RWPE1 (cell line): ENCODE data around the gene IRAG1.

Source experiments
- CTCF ChIA-PET: fragments of 350-600 bp; sonication (Branson Sonifier 250); formaldehyde crosslinking; extraction: SDS; loops from one replicate; lab custom pipeline; 2021; lab: Yijun Ruan, JAX
- POLR2A ChIA-PET: fragments of 400-600 bp; formaldehyde crosslinking; extraction: SDS; loops from one replicate; lab custom pipeline; 2020; ENCODE audit warnings: antibody characterized with exemption; ENCODE audit not compliant: low non-redundant PET; lab: Yijun Ruan, JAX
- DNase-seq: peaks from one replicate; pipeline ENCODE4 v3.0.0; 2012; ENCODE audit warnings: low spot score
- H3K27ac ChIP-seq: fragments of 450-650 bp; 2 replicates; pipeline ENCODE4 v1.5.1; 2017
- TF ChIP-seq, protein P1 (sequence below): fragments of 450-650 bp; conservative IDR thresholded peaks from 2 replicates; pipeline ENCODE4 v1.5.1; 2017; ENCODE audit warnings: low read depth, mild to moderate bottlenecking

IRAG1 gene

DNA sequence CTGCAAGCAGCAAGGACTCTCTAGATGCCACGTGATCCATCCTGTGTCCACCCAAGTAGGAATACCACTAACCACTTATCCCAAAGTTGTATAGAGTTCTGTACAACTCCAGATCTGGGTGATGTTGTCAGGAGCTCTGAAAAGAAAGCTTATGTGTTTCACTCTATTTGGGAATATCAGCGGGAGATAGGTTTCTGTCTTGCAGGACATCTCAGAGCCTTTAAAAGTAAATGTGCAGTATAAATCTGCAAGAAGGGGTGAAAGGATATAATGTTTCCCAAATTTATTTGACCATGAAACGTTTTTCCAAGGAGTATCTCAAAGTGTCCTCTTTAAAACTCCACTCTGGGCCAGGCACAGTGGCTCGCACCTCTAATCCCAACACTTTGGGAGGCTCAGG, 13.9 kb downstream of the IRAG1 start:
- CTCF ChIA-PET = no interaction called here
- POLR2A ChIA-PET = no interaction called here
- TF ChIP-seq, protein P1, sequence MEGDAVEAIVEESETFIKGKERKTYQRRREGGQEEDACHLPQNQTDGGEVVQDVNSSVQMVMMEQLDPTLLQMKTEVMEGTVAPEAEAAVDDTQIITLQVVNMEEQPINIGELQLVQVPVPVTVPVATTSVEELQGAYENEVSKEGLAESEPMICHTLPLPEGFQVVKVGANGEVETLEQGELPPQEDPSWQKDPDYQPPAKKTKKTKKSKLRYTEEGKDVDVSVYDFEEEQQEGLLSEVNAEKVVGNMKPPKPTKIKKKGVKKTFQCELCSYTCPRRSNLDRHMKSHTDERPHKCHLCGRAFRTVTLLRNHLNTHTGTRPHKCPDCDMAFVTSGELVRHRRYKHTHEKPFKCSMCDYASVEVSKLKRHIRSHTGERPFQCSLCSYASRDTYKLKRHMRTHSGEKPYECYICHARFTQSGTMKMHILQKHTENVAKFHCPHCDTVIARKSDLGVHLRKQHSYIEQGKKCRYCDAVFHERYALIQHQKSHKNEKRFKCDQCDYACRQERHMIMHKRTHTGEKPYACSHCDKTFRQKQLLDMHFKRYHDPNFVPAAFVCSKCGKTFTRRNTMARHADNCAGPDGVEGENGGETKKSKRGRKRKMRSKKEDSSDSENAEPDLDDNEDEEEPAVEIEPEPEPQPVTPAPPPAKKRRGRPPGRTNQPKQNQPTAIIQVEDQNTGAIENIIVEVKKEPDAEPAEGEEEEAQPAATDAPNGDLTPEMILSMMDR = no peak
- DNase-seq = no peak
- no peak overlapping the region for H3K27ac ChIP-seq

DNA sequence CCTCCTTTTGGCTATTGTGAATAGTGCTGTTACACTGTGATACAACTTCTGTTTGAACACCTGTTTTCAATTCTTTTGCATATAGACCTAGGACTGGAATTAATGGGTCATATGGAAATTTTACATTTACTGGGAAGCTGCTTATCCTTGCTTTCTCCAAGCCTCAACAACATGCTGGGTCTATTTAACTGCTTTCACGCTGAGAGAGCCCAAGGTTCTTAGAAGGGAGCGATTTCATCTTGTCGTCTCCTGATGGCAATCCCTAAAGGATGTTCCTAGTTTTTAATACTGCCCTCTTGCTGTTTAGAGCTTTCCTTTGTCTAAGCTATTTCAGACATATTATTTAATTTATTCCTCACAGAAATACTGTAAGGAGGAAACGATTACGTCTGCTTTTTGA, 15.5 kb downstream of the IRAG1 start:
- TF ChIP-seq, protein P1 = no peak
- DNase-seq = no peak
- CTCF ChIA-PET = no interaction called here
- no peak overlapping the region for H3K27ac ChIP-seq
- POLR2A ChIA-PET = no interaction called here

DNA sequence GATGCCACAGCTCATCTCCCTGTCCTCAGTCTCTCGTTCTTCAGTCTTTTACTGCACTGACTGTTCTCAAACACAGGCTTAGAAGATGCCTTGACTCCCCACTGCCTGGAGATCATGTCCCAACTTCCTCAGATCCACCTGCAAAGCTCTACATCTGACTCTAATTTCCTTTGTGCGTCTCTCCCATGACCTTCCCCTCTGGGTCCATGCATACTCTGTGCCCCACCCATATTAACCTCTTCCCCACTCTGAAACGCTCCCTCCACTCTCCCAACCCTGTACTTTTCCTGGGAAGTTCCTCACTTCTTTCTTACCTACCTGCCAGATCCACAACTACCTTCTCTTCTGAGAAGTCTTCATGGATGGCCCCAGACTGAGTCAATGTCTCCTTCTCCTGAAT, 16.6 kb downstream of the IRAG1 start:
- TF ChIP-seq, protein P1 = no peak
- no peak overlapping the region for H3K27ac ChIP-seq
- ChIA-PET POLR2A (no interaction called here), CTCF (no interaction called here)
- DNase-seq = no peak

DNA sequence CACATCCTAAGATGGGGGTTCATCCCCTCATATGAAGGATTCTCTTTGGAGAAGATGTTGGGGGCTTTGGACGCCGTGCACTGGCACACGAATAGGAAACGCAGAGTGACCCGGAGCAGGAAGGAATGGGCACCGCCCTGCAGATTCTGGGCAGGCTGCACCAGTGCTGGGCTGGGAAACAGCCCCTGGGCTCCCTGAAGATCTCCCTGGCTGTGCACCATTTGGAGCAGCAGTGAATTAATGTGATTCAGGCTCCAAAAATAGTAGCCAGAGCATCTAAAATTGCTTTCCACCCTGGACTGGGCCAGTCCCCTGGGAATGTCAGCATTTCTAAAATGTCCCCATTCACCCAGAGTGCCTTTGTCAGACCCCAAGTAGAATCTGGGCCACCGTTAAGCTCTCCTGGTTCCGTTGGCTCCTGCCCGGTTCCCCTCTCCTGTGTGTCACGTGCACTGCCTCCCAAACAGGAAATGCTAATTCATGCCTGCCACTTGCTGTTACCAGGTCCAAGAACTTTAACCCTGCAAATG, 18.6 kb downstream of the IRAG1 start:
- DNase-seq = no peak
- ChIA-PET POLR2A (no interaction called here), CTCF (no interaction called here)
- H3K27ac ChIP-seq = no peak overlapping the region
- TF ChIP-seq, protein P1 = no peak

DNA sequence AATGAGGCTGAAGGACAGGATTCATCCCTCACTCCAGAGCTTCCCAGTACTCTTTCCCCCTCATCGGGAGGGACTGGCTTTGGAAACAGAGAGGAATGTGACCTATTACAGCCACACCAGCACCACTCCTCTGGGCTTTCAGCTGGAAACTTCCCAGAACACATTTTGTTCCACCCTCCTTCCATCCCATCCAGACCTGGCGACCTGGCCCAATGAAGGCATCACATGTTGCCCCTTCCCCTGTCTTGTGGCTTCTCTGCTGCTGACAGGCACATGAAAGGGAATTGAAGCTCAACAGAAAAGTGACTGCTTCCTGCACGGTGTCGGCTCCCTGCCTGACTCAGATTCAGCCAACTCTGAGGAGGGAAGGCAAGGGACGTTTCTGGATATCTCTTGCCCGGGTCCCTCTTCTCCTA, 19.1 kb downstream of the IRAG1 start:
- no peak overlapping the region for H3K27ac ChIP-seq
- DNase-seq = no peak
- CTCF ChIA-PET = interaction anchor here (0.6 kb wide), 1 partner anchor 9 kb away, joined by 3 read pairs; no protein-coding TSS in a partner anchor
- TF ChIP-seq, protein P1 = no peak
- POLR2A ChIA-PET = no interaction called here

DNA sequence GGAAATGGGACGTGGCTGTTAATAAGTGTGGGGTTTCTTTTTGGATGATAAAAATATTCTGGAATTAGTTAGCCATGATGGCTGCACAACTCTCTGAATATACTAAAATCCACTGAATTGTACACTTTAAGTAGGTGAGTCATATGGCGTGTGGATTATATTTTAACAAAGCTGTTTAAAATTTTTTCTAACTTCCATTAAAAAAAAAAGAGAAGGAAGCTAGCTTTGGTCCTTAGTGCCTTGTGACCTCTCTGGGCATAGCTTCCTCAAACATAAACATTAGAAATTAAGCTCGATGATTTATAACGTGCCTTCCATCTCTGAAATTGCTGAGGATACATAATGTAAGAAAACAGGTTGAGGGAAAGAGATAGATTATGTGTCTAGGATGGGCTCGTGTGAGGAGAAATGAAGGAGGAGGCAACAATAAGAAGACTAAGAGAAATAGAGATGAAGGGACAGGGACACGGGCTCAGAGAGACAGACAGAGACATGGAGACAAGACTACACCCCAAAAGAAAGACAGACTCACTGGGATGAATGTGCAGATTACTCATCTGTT, 20.0 kb downstream of the IRAG1 start:
- CTCF ChIA-PET = interaction anchor here (0.6 kb wide), 2 partner anchors 10 to 268 kb away, joined by 3 to 6 read pairs; no protein-coding TSS in a partner anchor
- POLR2A ChIA-PET = no interaction called here
- TF ChIP-seq, protein P1 = no peak
- no peak for DNase-seq
- H3K27ac ChIP-seq = no peak overlapping the region
